Heart left ventricle (tissue), 13 donors: Measurements from ENCODE around the gene FSHR.

Experiments
- CTCF ChIP-seq, 12 donors: fragments of 200-600 bp; sonication (generic) in 4 of 12; IDR thresholded peaks; one replicate each; pipeline versions ENCODE4 v1.5.0 to v1.8.0; 2018 to 2022; ENCODE audit warnings: antibody characterized with exemption in 12 of 12, mild to moderate bottlenecking in 5 of 12
- POLR2A ChIP-seq, 2 donors: fragments of 450-650 bp; IDR thresholded peaks; one replicate each; pipeline ENCODE4 v1.6.1; 2017; ENCODE audit warnings: antibody characterized with exemption in 2 of 2, mild to moderate bottlenecking in 2 of 2, moderate library complexity in 2 of 2
- donor health status: ischemic (EF 13 %, LVEDD 7.1; RV severe dilation, severe dysfunction).
- donor health status: DM: no; HTN: yes; CAD: no.
- donor health status: DM: no; HTN: no; CAD: no.
- donor health status: ischemic (EF 25% LVEDD 6.9; RV normal size, moderate dysfunction).
- donor health status: ischemic (EF 25% LVEDD 5.7; RV mildly dilated, moderate dysfunction).
- donor health status: ischemic (EF 35%, LVEDD 5.7; RV mildly dilated, moderate dysfunction).
- donor health status: nonischemic (EF 11% LVEDD 7.7; RV severe dilation, severe dysfunction).
- donor health status: DM: yes; HTN: yes; CAD: no.
- donor health status: PGD.
- donor health status: ischemic (EF 29% LVEDD 5.4; RV normal size, mild dysfunction).
- donor health status: nonischemic (EF 23%, LVEDD 6.1; RV moderate dilation, normal function).

GRCh38 chr2:49041061-49041460 is 113.3 kb downstream of the FSHR start:
- TF ChIP-seq POLR2A (IDR thresholded peaks at IDR 0.05) (no peak), CTCF (IDR thresholded peaks at IDR 0.05) (no peak)
